ENCODE results near the gene SHISA6. TPM values are rescaled to one million over a fixed set of nuclear protein-coding genes. Genes with fewer than 3 reads are reported as not detected.

The SHISA6 gene
- polyA plus RNA-seq, 1 of the 3 experiments (the other 2 are of a cell fraction), result not detected

GRCh38 chr17:11487469-11487868 lies 246.5 kb downstream of the SHISA6 start:
- Histone ChIP-seq H3K27me3 (ENCODE audit: insufficient read depth) (no peaks in the 10 kb centered on the region), H3F3A (replicated peaks; ENCODE audit: insufficient read depth) (no peaks in the 10 kb centered on the region), H3K9me3 (no peaks in the 10 kb centered on the region), H3K36me3 (replicated peaks in 1 of 2; ENCODE audit: control insufficient read depth in 1 of 2, insufficient read depth in 2 of 2, low read length in 1 of 2) (no peaks in the 10 kb centered on the region), H3K79me2 (ENCODE audit: insufficient read depth) (no peaks in the 10 kb centered on the region), H3K9ac (no peak overlapping the region), H3K9me2 (no peaks in the 10 kb centered on the region), H2AFZ (ENCODE audit: low read depth) (no peak overlapping the region), H3K4me3 (ENCODE audit: low read depth in 2 of 2, low read length in 1 of 2) (no peak overlapping the region), H3K27ac (ENCODE audit: low read depth in 2 of 2, low read length in 1 of 2) (no peak overlapping the region), H3K4me2 (no peak overlapping the region), H4K20me1 (ENCODE audit: insufficient read depth) (no peaks in the 10 kb centered on the region), H3K4me1 (ENCODE audit: control insufficient read depth in 1 of 2, insufficient read depth in 2 of 2, low read depth in 1 of 2, low read length in 1 of 2) (peaks cover 7 to 8% of the 10 kb centered on the region in 2 experiments; a peak in 2 of 4 replicates)
- ChIA-PET CTCF (interaction anchor here (1.5 kb wide), 1 partner anchor 22 kb away, joined by 5 read pairs; no protein-coding TSS in a partner anchor), POLR2A (no interaction called here)
- 7% methylated on average over 2 of the region's 2 CpGs for WGBS (ENCODE audit: low lambda C conversion rate)
- TF ChIP-seq FOXM1 (IDR thresholded peaks at IDR 0.05; ENCODE audit: low read depth) (no peak), GATA2 (CRISPR knock-in tag; IDR thresholded peaks at IDR 0.05) (no peak), TEAD4 (IDR thresholded peaks at IDR 0.05; ENCODE audit: borderline replicate concordance, insufficient read depth) (no peak), NRF1 (IDR thresholded peaks at IDR 0.05; ENCODE audit: low read depth, low read length) (no peak), RCOR1 (IDR thresholded peaks at IDR 0.05; ENCODE audit: low read length) (no peak), REST (IDR thresholded peaks at IDR 0.05; ENCODE audit: low read depth, low read length) (no peak), EP300 (IDR thresholded peaks at IDR 0.05; ENCODE audit: borderline replicate concordance in 1 of 2, low read depth in 1 of 2, low read length in 1 of 2) (no peak), EZH2phosphoT487 (IDR thresholded peaks at IDR 0.05; ENCODE audit: borderline replicate concordance, low read depth) (no peak), FOXJ3 (CRISPR knock-in tag; IDR thresholded peaks at IDR 0.05) (no peak), USF1 (IDR thresholded peaks at IDR 0.05; ENCODE audit: borderline replicate concordance, low read depth) (no peak), ZBTB33 (IDR thresholded peaks at IDR 0.05; ENCODE audit: borderline replicate concordance, low read depth) (no peak), TCF12 (IDR thresholded peaks at IDR 0.05) (no peak)
- TF ChIP-seq, protein P1, sequence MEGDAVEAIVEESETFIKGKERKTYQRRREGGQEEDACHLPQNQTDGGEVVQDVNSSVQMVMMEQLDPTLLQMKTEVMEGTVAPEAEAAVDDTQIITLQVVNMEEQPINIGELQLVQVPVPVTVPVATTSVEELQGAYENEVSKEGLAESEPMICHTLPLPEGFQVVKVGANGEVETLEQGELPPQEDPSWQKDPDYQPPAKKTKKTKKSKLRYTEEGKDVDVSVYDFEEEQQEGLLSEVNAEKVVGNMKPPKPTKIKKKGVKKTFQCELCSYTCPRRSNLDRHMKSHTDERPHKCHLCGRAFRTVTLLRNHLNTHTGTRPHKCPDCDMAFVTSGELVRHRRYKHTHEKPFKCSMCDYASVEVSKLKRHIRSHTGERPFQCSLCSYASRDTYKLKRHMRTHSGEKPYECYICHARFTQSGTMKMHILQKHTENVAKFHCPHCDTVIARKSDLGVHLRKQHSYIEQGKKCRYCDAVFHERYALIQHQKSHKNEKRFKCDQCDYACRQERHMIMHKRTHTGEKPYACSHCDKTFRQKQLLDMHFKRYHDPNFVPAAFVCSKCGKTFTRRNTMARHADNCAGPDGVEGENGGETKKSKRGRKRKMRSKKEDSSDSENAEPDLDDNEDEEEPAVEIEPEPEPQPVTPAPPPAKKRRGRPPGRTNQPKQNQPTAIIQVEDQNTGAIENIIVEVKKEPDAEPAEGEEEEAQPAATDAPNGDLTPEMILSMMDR (IDR thresholded peaks at IDR 0.05), result no peak
- TF ChIP-seq, protein P2, sequence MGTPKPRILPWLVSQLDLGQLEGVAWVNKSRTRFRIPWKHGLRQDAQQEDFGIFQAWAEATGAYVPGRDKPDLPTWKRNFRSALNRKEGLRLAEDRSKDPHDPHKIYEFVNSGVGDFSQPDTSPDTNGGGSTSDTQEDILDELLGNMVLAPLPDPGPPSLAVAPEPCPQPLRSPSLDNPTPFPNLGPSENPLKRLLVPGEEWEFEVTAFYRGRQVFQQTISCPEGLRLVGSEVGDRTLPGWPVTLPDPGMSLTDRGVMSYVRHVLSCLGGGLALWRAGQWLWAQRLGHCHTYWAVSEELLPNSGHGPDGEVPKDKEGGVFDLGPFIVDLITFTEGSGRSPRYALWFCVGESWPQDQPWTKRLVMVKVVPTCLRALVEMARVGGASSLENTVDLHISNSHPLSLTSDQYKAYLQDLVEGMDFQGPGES (IDR thresholded peaks at IDR 0.05; ENCODE audit: low read depth, low read length), result no peak
- no peak for DNase-seq

Measured in SK-N-SH (cell line).